Neuronal stem cell (in vitro differentiated cells): ENCODE measurements around the gene RHOT1.
"Not testable (repeated sequence)": the region's sequence is repeated elsewhere in the genome, so short reads cannot be mapped to it uniquely, and the experiment has no call there.

Source experiments
- DNase-seq: peaks from one replicate; pipeline ENCODE4 v3.0.0-alpha.2; 2013; ENCODE audit warnings: low spot score
- H2AFZ ChIP-seq: one replicate; pipeline ENCODE4 v1.6.1; 2013; ENCODE audit warnings: mild to moderate bottlenecking, low read length, inconsistent platforms
- H2AK5ac ChIP-seq: 2 replicates; pipeline ENCODE4 v1.6.1; 2013; ENCODE audit warnings: low read depth, mild to moderate bottlenecking, inconsistent platforms, low read length, moderate library complexity, mixed read lengths
- H2BK120ac ChIP-seq: 2 replicates; pipeline ENCODE4 v1.6.1; 2013; ENCODE audit warnings: low read depth, mild to moderate bottlenecking, inconsistent platforms, low read length, moderate library complexity, mixed read lengths
- H2BK12ac ChIP-seq: one replicate; pipeline ENCODE4 v1.6.1; 2013; ENCODE audit warnings: low read length, inconsistent platforms
- H2BK15ac ChIP-seq: 2 replicates; pipeline ENCODE4 v1.6.1; 2013; ENCODE audit warnings: mild to moderate bottlenecking, low read length, inconsistent platforms, mixed read lengths
- H2BK5ac ChIP-seq: one replicate; pipeline ENCODE4 v1.6.1; 2013; ENCODE audit warnings: inconsistent platforms, mild to moderate bottlenecking, low read length, moderate library complexity
- H3K14ac ChIP-seq: one replicate; pipeline ENCODE4 v1.6.1; 2013; ENCODE audit warnings: low read length, inconsistent platforms
- H3K18ac ChIP-seq: 2 replicates; pipeline ENCODE4 v1.6.1; 2013; ENCODE audit warnings: low read length, inconsistent platforms
- H3K23ac ChIP-seq: 2 replicates; pipeline ENCODE4 v1.6.1; 2013; ENCODE audit warnings: low read depth, mild to moderate bottlenecking, mixed read lengths, low read length, inconsistent platforms; ENCODE audit not compliant: poor library complexity
- H3K27ac ChIP-seq: replicated peaks from 3 replicates; pipeline ENCODE4 v1.5.1; 2013; ENCODE audit warnings: low read length, inconsistent platforms
- H3K27me3 ChIP-seq, 3 experiments: 2 replicates each; pipeline ENCODE4 v1.6.1; 2013; ENCODE audit warnings: low read length in 3 of 3, mild to moderate bottlenecking in 2 of 3, inconsistent platforms in 1 of 3, low read depth in 1 of 3, mixed read lengths in 1 of 3, moderate library complexity in 1 of 3; ENCODE audit not compliant: control insufficient read depth in 3 of 3, insufficient read depth in 3 of 3
- H3K36me3 ChIP-seq, 2 donors: replicated peaks in 1 of 2; 2 replicates each; pipeline ENCODE4 v1.6.1; 2013; ENCODE audit warnings: low read length in 2 of 2; ENCODE audit not compliant: control insufficient read depth in 2 of 2, insufficient read depth in 2 of 2
- H3K4ac ChIP-seq: 2 replicates; pipeline ENCODE4 v1.6.1; 2013; ENCODE audit warnings: inconsistent platforms, mild to moderate bottlenecking, low read length, moderate library complexity
- H3K4me1 ChIP-seq, 2 donors: 1 replicate in 1 of 2; 2 replicates in 1 of 2; pipeline ENCODE4 v1.6.1; 2013; ENCODE audit warnings: low read length in 2 of 2, low read depth in 1 of 2; ENCODE audit not compliant: control insufficient read depth in 2 of 2, insufficient read depth in 1 of 2
- H3K4me2 ChIP-seq: one replicate; pipeline ENCODE4 v1.6.1; 2013; ENCODE audit warnings: mild to moderate bottlenecking, low read length, inconsistent platforms; ENCODE audit not compliant: insufficient read depth, poor library complexity, severe bottlenecking
- H3K4me3 ChIP-seq, 2 donors: 2 replicates each; pipeline ENCODE4 v1.5.1; 2013; ENCODE audit warnings: low read length in 2 of 2, mild to moderate bottlenecking in 2 of 2, inconsistent platforms in 1 of 2, moderate library complexity in 1 of 2
- H3K79me1 ChIP-seq: one replicate; pipeline ENCODE4 v1.6.1; 2013; ENCODE audit warnings: low read depth, mild to moderate bottlenecking, inconsistent platforms, low read length, moderate library complexity
- H3K9ac ChIP-seq: one replicate; pipeline ENCODE4 v1.6.1; 2013; ENCODE audit warnings: mild to moderate bottlenecking, low read depth, low read length, inconsistent platforms; ENCODE audit not compliant: poor library complexity
- H3K9me3 ChIP-seq, 2 donors: replicated peaks in 1 of 2; 2 replicates each; pipeline versions ENCODE3 to v1.6.1; 2013; ENCODE audit warnings: low read length in 2 of 2, mild to moderate bottlenecking in 2 of 2, inconsistent platforms in 1 of 2, low read depth in 1 of 2, mixed read lengths in 1 of 2, moderate library complexity in 1 of 2; ENCODE audit not compliant: control insufficient read depth in 2 of 2, insufficient read depth in 1 of 2
- H4K8ac ChIP-seq: one replicate; pipeline ENCODE4 v1.6.1; 2013; ENCODE audit warnings: low read depth, mild to moderate bottlenecking, inconsistent platforms, low read length, moderate library complexity
- H4K91ac ChIP-seq: one replicate; pipeline ENCODE4 v1.6.1; 2013; ENCODE audit warnings: low read length, low read depth, mild to moderate bottlenecking, inconsistent platforms; ENCODE audit not compliant: poor library complexity
- WGBS, 2 donors: extraction: QIAGEN DNeasy Blood & Tissue Kit; methylation state at CpG; one replicate each; pipeline ENCODE4 v1.1.7; 2013; ENCODE audit warnings: missing lambda C conversion rate in 2 of 2, mixed read lengths in 1 of 2; ENCODE audit not compliant: insufficient read length in 2 of 2, insufficient replicate concordance in 1 of 2; ENCODE audit errors: extremely low coverage in 2 of 2; 5-methylcytosine and 5-hydroxymethylcytosine counted together

The RHOT1 gene

GRCh38 chr17:32141679-32142037, 644 bp upstream of the RHOT1 start:
- no peak overlapping the region for H3K14ac ChIP-seq
- H2BK15ac ChIP-seq: no peak overlapping the region
- H3K9ac ChIP-seq: no peak overlapping the region
- peak overlapping the region; percentile 42 for H3K4me2 ChIP-seq
- H3K27me3 ChIP-seq: no peaks in the 10 kb centered on the region
- no peak overlapping the region for H3K23ac ChIP-seq
- no peak overlapping the region for H3K18ac ChIP-seq
- H3K36me3 ChIP-seq: peaks cover 0 to 6% of the 10 kb centered on the region in 2 donors
- no CpG with 5 or more reads among the region's 12 CpGs for WGBS, 2 donors
- H2AFZ ChIP-seq: peak overlapping the region; percentile 100
- no peak overlapping the region for H4K91ac ChIP-seq
- no peak overlapping the region for H2BK5ac ChIP-seq
- H2BK12ac ChIP-seq: no peak overlapping the region
- H3K9me3 ChIP-seq: no peaks in the 10 kb centered on the region
- no peak overlapping the region for H2BK120ac ChIP-seq
- H4K8ac ChIP-seq: no peak overlapping the region
- no peak overlapping the region for H3K4ac ChIP-seq
- H3K4me1 ChIP-seq: peaks cover 0 to 4% of the 10 kb centered on the region in 2 donors
- no peak for DNase-seq
- H3K79me1 ChIP-seq: peaks cover 4% of the 10 kb centered on the region
- peak overlapping the region; percentile 73 to 82 for H3K4me3 ChIP-seq
- H3K27ac ChIP-seq: no peak overlapping the region
- H2AK5ac ChIP-seq: no peak overlapping the region

DNA sequence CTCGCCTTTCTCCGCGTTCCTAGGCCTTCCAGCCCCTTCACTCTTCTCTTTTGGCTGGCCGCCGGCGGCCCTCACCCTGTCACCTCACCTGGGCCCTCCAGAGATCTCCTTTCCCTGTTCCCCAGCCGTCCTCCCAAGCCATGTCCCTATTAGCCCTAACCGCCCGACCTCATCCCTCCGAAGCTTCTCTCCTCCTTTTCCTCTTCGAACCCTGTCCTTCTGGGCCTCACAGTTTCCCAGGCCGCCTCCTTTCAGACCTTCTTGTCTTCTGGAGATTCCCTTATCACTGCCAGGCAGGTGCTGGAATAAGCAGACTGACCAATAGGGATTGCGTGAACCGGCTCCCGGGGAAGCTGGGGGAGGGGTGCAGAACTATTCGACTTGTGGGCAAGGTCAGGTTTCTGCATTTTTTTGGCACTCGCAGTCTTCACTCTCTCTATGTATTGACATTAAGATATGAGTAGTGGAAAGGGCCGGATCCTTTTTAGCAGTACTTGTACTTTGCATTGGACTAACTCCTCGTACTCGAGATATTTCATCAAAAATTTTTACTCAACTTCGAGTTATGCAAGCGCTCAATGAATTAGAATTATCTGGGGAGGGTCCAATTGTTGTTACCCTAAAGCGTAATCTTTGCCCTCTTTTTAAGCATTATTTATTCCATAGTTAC, 690 bp downstream of the RHOT1 start:
- Histone ChIP-seq H2BK15ac (peak overlapping the region; percentile 26), H3K79me1 (peaks cover 4% of the 10 kb centered on the region), H2BK5ac (peak overlapping the region; percentile 93), H3K9ac (peak overlapping the region; percentile 96), H3K14ac (peak overlapping the region; percentile 94), H3K18ac (peak overlapping the region; percentile 94), H3K4me2 (peak overlapping the region; percentile 69), H3K36me3 (peaks cover 0 to 11% of the 10 kb centered on the region in 2 donors), H3K9me3 (no peaks in the 10 kb centered on the region), H3K23ac (peak overlapping the region; percentile 89), H4K91ac (no peak overlapping the region), H3K4me3 (peak overlapping the region; percentile 82 to 99), H4K8ac (no peak overlapping the region), H2BK120ac (no peak overlapping the region), H3K4me1 (peaks cover 0 to 4% of the 10 kb centered on the region in 2 donors), H2AFZ (peak overlapping the region; percentile 100), H2BK12ac (peak overlapping the region; percentile 22), H3K27ac (peak overlapping the region; percentile 66), H3K27me3 (no peaks in the 10 kb centered on the region), H3K4ac (peak overlapping the region; percentile 53), H2AK5ac (no peak overlapping the region)
- no CpG with 5 or more reads among the region's 23 CpGs for WGBS, 2 donors
- DNase-seq: peak; percentile 39

GRCh38 chr17:32143527-32143870, 1.2 kb downstream of the RHOT1 start:
- Histone ChIP-seq H4K91ac (no peak overlapping the region), H3K4me1 (peaks cover 0 to 4% of the 10 kb centered on the region in 2 donors), H2AK5ac (no peak overlapping the region), H2BK15ac (no peak overlapping the region), H3K23ac (no peak overlapping the region), H3K27ac (no peak overlapping the region), H3K18ac (no peak overlapping the region), H2BK5ac (no peak overlapping the region), H3K9ac (no peak overlapping the region), H2BK120ac (no peak overlapping the region), H3K9me3 (no peaks in the 10 kb centered on the region), H2AFZ (no peak overlapping the region), H3K4me2 (no peak overlapping the region), H3K27me3 (no peaks in the 10 kb centered on the region), H3K4me3 (peak overlapping the region in 1 of 2 donors; percentile 82), H3K4ac (no peak overlapping the region), H2BK12ac (no peak overlapping the region), H3K36me3 (peaks cover 0 to 11% of the 10 kb centered on the region in 2 donors), H3K14ac (no peak overlapping the region), H4K8ac (no peak overlapping the region), H3K79me1 (peaks cover 4% of the 10 kb centered on the region)
- no CpG with 5 or more reads among the region's 6 CpGs for WGBS, 2 donors
- no peak for DNase-seq

DNA sequence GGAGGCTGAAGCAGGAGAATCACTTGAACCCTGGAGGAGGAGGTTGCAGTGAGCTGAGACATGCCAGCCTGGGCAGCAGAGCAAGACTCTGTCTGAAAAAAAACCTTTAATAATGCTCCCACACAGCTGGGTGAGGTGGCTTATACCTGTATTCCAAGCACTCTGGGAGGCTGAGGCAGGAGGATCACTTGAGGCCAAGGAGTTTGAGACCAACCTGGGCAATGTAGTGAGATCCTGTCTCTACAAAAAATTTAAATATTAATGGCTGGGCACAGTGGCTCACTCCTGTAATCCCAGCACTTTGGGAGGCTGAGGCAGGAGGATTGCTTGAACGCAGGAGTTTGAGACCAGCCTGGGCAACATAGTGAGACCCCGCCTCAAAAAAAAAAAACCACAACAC, 2.1 kb downstream of the RHOT1 start:
- not testable (repeated sequence) for H4K8ac ChIP-seq, DNase-seq, H2BK5ac ChIP-seq, H3K27me3 ChIP-seq, H3K9ac ChIP-seq, H3K27ac ChIP-seq, H3K18ac ChIP-seq, H2BK15ac ChIP-seq, H4K91ac ChIP-seq, H3K79me1 ChIP-seq, H2BK120ac ChIP-seq, H3K4ac ChIP-seq, H2BK12ac ChIP-seq, H2AK5ac ChIP-seq, H3K4me1 ChIP-seq, H3K14ac ChIP-seq, H2AFZ ChIP-seq, H3K4me2 ChIP-seq, H3K9me3 ChIP-seq, H3K4me3 ChIP-seq, H3K23ac ChIP-seq
- WGBS, 2 donors: no CpG with 5 or more reads among the region's 2 CpGs
- peaks cover 0 to 11% of the 10 kb centered on the region in 2 donors for H3K36me3 ChIP-seq
